A673 (cell line): ENCODE measurements around the gene JARID2.

Experiments
- CTCF ChIP-seq: fragments of 300-800, 200-600 bp; sonication (generic); conservative IDR thresholded peaks from 2 replicates; pipeline ENCODE4 v1.5.1; 2017; ENCODE audit warnings: low read depth, mild to moderate bottlenecking, antibody characterized with exemption, low read length, moderate library complexity, mixed read lengths
- EZH2 ChIP-seq: fragments of 200-600 bp; sonication (generic); IDR thresholded peaks from 2 replicates; pipeline ENCODE4 v1.6.1; 2017; ENCODE audit warnings: borderline replicate concordance, low read depth, mild to moderate bottlenecking, mixed read lengths, antibody characterized with exemption, low read length; ENCODE audit not compliant: poor library complexity, severe bottlenecking

GRCh38 chr6:15503346-15503680 lies 257.4 kb downstream of the JARID2 start:
- TF ChIP-seq CTCF (no peak), EZH2 (no peak)
